A172 (cell line): ENCODE data around the gene NHLRC1. TPM values are rescaled to one million over a fixed set of nuclear protein-coding genes. Genes with fewer than 3 reads are reported as not detected.
"Not testable (repeated sequence)": the region's sequence is repeated elsewhere in the genome, so short reads cannot be mapped to it uniquely, and the experiment has no call there.

ENCODE experiments used
- DNase-seq: peaks from one replicate; pipeline ENCODE4 v3.0.0-alpha.2; 2015; ENCODE audit warnings: low spot score
- total RNA-seq: library from RNA; depleted of rRNA; stranded (reverse); fragments of >200 nt; shearing (Covaris generic); gene quantifications from 2 replicates; pipeline ENCODE4 v1.2.3, GENCODE V29; 2014; rRNA removed

The NHLRC1 gene
- not detected in 2 replicates for total RNA-seq

DNA sequence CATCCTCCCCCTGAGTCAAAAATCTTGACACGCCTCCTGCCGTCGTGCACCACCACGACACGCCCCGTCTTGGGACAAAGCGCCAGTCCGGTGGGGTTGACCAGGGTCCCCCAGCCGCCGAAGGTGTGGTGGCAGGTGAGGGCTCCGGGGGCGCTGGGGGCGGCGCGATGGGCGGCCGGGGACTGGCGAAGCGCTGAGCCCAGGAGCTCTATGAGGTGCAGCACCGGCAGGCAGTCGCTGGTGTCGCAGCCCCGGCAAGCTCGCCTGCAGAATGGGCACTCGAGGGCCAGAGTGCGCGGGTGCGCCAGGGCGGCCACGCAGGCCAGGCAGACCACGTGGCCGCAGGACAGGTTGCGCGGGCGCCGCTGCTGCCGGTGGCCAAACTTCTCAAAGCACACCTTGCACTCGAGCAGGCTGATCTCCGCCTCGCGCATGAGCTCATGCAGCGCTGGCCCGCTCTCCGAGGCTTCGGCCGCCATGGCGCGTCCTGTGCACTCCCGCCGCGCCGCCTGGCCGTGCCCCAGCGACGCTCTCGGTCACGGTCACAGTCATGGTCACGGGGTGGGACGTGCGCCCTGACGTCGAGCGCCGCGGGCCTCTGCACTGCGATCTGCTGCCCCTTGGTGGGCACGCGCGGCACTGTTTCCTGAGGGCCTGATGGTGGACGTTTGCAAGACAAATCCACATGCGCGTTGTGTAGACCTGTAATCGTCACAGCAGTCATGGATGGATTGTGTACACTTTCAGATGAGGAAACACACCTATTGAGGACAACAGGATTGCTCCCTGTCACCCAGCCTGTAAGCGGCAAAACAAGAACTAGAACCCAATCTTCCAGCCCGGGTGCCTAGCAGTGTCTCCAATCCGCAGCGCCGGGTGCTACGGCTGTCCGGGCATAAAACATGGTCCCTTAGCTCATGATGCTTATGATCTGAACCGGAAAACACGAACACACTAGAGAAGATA, at the start of gene NHLRC1:
TSS of gene NHLRC1 (minus strand) at position 550 of the 966 bp plus-strand sequence. CDS start at position 479, 71 bp downstream.
- no peak for DNase-seq

DNA sequence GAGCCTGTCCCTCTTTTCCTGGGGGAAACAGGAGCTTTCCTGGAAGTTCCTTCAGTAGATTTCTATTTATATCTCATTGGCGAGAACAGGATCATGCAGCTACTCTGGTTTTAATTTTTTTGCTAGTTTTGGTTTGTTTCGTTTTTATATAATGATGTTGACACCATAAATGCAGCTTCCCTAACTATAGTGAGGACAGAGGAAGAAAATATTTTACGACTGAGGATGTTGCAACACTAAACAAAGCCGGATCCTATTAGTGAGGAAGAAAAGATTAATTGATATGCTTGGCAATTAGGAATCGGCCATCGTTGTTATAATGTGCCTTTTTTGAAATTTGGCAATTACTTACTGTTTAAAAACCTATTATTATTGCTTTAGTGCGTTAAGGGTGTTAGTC, 49.4 kb upstream of the NHLRC1 start:
- no peak for DNase-seq

- no peak for DNase-seq
These were observed 45.8 kb upstream of the NHLRC1 start for GRCh38 chr6:18168264-18168663.

DNA sequence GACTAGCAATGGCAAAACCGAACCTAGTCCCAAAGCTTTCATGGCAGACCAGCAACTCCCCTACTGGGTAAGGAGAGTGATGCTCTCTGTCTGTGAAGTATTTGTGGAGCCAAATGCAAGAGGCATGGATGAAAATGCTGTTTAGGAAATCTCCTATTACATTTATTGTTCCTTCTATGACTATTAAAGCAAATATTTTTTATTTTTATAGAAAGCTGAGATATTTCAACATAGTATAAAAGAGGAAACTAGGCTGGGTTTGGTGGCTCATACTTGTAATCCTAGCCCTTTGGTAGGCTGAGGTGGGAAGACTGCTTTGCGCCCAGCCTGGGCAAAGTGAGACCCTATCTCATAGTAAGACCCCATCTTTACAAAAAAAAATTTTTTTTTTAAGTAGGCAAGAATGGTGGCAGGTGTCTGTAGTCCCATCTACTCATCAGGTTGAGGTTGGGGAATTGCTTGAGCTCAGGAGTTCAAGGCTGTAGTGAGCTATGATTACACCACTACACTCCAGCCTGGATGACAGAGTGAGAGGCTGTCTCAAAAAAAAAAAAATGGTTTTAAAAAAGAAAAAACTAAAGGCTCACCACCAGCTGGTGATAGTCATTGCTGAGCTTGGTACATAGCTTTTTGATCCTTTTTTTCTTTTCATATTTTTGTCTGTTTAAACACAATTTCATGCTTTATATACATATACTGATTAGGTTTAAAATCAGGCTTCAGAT, 44.0 kb upstream of the NHLRC1 start:
- DNase-seq = no peak

GRCh38 chr6:18165751-18166150, 43.3 kb upstream of the NHLRC1 start:
- DNase-seq = no peak

- no peak for DNase-seq
These were observed 39.9 kb upstream of the NHLRC1 start for GRCh38 chr6:18162401-18162800.

- no peak for DNase-seq
These were observed 39.0 kb upstream of the NHLRC1 start for GRCh38 chr6:18161431-18161830.

GRCh38 chr6:18160911-18161310, 38.4 kb upstream of the NHLRC1 start:
- DNase-seq = no peak

- peak; percentile 63 for DNase-seq
These were observed 33.5 kb upstream of the NHLRC1 start for GRCh38 chr6:18155864-18156421.

- peak; percentile 92 for DNase-seq
These were observed 32.8 kb upstream of the NHLRC1 start, which contains the start of gene KDM1B for GRCh38 chr6:18155150-18155863. Gene KDM1B (plus strand): TSS chr6:18155422. CDS start chr6:18159896, 4,474 bp downstream.

DNA sequence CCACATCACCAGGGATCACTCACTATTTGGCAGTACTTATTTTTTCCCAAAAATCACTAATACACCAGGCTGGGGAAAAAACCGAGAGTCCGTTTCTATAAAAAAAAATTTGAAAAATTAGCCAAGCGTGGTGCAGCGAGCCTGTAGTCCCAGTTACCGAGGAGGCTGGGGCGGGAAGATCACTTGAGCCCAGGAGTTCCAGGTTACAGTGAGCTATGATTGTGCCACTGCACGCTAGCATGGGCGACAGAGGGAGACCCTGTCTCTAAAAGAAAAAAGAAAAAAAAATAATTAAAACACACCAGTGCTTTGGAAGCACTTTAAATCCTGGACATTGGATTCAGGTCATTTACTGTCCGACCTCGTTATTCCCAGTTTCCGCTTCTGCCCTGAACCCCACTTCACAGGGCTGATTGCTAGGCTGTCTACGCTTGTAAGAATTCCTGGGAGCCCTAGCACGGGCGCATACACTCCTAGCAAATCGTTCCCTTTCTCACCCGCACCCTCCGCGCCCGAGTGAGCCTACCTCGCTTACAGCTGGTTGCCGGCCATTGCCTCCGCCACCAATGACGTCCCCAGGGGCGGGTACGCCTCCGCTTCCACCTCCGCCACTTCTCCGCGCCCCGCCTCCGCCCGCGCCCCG, 32.2 kb upstream of the NHLRC1 start, which contains the start of gene TPMT:
TSS of gene TPMT (minus strand) at position 571 of the 643 bp plus-strand sequence. CDS start 5,950 bp downstream, outside the sequence.
- DNase-seq = no peak

- DNase-seq = no peak
These were observed 30.8 kb upstream of the NHLRC1 start for GRCh38 chr6:18153311-18153703.

- DNase-seq = no peak
These were observed 29.3 kb upstream of the NHLRC1 start for GRCh38 chr6:18151801-18152200.

- not testable (repeated sequence) for DNase-seq
These were observed 28.9 kb upstream of the NHLRC1 start for GRCh38 chr6:18151391-18151790.

- DNase-seq = peak; percentile 98
These were observed 26.0 kb upstream of the NHLRC1 start for GRCh38 chr6:18148304-18149025.

GRCh38 chr6:18147616-18148015, 25.1 kb upstream of the NHLRC1 start:
- no peak for DNase-seq

DNA sequence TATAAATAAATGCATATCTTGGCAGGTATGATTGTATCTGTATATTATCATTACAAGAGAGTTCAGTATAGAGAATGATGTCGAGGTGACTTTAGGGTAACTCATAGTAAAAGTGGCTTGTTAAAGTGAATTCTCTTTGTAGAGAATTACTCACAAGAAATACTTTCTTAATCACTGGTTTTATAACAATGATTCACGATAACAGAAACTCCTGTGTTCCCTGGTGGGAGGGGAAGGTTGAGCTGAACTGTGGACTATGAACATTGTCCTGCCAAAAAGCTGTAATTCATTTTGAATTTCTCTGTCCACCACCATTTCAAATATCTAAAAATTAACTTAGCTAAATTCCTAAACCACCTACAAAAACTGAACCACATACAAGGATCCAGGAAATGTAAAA, 24.7 kb upstream of the NHLRC1 start:
- peak; percentile 69 for DNase-seq

- DNase-seq = no peak
These were observed 20.0 kb upstream of the NHLRC1 start for GRCh38 chr6:18142591-18142861.

- DNase-seq = no peak
These were observed 19.5 kb upstream of the NHLRC1 start for GRCh38 chr6:18141805-18142590.
